ENCODE data around the gene SECTM1.

The SECTM1 gene

GRCh38 chr17:82301916-82302567 lies 31.5 kb downstream of the SECTM1 start:
- in situ Hi-C loops (cut with HindIII; ENCODE audit: low sequenced_read_pairs) = no loop called here

GRCh38 chr17:82301300-82301915 lies 32.2 kb downstream of the SECTM1 start:
- in situ Hi-C loops (cut with HindIII; ENCODE audit: low sequenced_read_pairs) = no loop called here

GRCh38 chr17:82300707-82301270 lies 32.8 kb downstream of the SECTM1 start:
- in situ Hi-C loops (cut with HindIII; ENCODE audit: low sequenced_read_pairs) = no loop called here

DNA sequence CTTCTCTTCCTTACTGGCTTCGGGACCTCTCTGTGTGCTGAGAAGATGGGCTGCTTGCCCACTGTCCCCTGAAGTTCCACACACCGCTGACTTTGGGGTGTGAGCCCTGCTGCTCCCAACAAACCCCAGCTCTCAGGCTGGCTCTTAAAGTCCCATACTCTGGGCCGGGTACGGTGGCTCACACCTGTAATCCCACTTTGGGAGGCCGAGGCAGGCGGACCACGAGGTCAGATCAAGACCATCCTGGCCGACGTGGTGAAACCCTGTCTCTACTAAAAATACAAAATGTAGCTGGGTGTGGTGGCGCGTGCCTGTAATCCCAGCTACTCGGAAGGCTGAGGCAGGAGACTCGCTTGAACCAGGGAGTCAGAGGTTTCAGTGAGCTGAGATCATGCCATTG lies 33.3 kb downstream of the SECTM1 start:
- in situ Hi-C loops (cut with HindIII; ENCODE audit: low sequenced_read_pairs) = no loop called here

DNA sequence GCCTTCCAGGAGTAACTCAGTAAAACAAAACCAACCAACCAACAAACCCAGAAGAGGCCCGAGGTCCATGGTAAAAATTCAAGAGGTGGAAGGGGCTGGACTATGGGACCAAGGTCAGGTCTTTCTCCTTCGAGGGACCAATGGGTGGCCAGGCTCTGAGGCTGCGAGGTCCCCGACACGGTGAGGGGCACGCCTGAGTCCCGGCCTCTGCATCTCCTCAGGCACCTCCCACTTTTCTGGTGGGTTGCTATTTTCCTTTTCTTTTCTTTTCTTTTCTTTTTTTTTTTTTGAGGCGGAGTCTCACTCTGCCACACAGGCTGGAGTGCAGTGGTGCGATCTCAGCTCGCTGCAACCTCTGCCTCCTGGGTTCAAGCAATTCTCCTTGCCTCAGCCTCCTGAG lies 34.1 kb downstream of the SECTM1 start:
- in situ Hi-C loops (cut with HindIII; ENCODE audit: low sequenced_read_pairs) = no loop called here

GRCh38 chr17:82298538-82299421 lies 34.8 kb downstream of the SECTM1 start:
- in situ Hi-C loops (cut with HindIII; ENCODE audit: low sequenced_read_pairs) = no loop called here

- in situ Hi-C loops (cut with HindIII; ENCODE audit: low sequenced_read_pairs) = no loop called here
Observed at GRCh38 chr17:82297714-82298537, 35.6 kb downstream of the SECTM1 start.

DNA sequence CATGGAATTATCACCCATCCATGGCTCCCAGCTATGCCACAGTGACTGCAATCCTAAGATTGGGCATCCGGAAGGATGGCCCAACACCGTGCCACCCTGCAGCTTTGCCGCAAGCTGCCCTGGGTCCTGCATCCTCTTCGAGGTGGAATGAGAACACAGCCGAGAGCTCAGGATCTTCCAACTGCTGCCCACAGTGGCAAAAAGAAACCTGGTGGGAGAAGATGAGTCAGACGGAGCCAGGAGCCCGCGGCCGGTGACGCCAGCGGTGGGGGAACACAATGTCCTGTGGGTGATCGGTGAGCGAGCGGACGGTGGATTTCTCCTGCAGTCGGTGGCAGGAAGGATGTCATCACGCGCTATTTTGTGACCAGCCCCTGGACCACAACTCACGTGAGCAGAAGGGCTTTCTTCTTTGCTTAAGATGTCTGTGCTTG lies 36.3 kb downstream of the SECTM1 start:
- in situ Hi-C loops (cut with HindIII; ENCODE audit: low sequenced_read_pairs) = no loop called here

- in situ Hi-C loops (cut with HindIII; ENCODE audit: low sequenced_read_pairs) = no loop called here
Observed at GRCh38 chr17:82296511-82297279, 36.9 kb downstream of the SECTM1 start.

DNA sequence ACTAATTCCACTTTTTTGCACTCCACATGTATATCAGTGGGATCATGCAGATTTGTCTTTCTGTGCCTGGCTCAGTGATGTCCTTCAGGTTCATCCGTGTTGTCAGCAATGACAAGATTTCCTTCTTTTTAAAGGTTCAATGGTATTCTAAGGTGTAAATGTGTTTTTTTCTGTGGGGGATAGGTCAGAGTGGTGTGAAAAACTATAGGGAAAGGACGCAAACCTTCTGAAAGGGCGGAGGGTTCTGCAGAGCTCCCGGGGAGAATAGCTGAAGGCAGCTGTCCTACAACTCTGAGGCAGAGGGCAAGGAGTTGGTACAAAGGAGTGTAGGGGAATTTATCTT lies 38.1 kb downstream of the SECTM1 start:
- in situ Hi-C loops (cut with HindIII; ENCODE audit: low sequenced_read_pairs) = no loop called here

DNA sequence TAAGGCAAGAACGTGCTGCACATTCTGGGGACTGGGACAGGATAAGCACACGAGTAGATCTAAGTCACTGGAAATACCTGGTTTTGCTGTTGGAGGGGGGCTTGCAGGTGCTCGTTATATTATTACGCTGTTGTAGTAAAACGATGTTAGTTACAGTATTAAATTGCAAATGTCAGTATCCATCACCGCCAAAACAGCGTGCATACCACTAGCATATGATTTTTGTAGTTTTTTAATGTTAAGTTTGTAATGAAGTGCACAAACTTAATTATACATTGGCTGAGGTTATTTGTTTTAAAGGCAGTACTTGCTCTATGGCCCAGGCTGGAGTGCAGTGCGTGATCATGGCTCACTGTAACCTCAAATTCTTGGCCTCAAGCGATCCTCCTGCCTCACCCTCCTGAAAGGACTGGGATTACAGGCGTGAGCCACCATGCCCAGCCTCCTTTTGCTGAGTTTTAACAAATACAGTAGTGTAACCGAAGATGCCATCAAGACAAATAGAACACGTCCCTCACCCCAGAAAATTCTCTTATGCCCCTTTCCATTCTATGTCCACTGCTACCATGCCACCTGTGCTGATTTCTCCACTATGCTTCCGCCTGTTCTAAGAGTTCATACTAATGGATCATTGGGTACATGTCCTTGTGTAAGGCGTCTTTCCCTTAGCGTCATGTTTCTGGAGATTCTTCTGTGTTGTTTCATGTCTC lies 39.3 kb downstream of the SECTM1 start:
- in situ Hi-C loops (cut with HindIII; ENCODE audit: low sequenced_read_pairs) = no loop called here

- in situ Hi-C loops (cut with HindIII; ENCODE audit: low sequenced_read_pairs) = no loop called here
Observed at GRCh38 chr17:82292251-82293154, 41.1 kb downstream of the SECTM1 start.

GRCh38 chr17:82291582-82292250 lies 41.9 kb downstream of the SECTM1 start:
- in situ Hi-C loops (cut with HindIII; ENCODE audit: low sequenced_read_pairs) = no loop called here

GRCh38 chr17:82287868-82288801 lies 45.4 kb downstream of the SECTM1 start:
- in situ Hi-C loops (cut with HindIII; ENCODE audit: low sequenced_read_pairs) = no loop called here

DNA sequence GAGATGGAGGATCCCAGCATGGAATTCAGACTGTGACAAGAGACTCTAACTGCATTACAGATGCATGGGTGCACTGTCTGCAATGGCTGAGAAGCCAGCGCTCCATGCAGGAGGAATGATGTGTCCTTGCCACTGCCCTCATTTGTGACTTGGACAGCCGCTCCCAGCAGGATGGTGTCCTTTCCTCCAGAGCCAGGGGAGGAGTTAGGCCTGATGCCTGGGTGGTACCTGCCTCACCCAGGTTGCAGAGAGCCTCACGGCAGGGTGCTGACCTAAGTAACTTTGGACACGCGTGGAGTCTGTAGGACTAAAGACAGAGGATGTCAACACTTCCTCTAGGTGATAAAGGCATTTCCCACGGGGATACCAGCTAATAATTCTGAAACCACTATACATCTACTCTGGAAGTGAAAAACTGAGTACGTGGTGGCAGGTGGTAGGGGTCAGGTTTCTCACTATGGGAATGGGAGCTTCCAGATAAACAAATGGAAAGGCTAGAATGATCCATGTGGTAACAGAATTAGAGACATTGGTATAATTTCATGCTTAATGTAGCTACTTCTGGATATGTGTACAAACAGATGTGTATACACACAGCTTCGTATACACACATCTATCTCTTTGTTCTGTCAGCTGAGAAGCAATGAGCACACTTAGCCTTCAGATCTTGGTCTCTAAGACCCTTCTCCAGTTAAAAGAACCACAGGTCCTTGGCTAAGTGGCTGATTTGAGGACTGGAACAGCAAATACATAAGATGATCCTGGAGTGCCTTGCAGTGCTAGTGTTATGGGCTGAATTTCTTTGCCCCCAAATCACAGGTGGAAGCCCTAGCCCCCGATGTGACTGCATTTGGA lies 46.3 kb downstream of the SECTM1 start:
- in situ Hi-C loops (cut with HindIII; ENCODE audit: low sequenced_read_pairs) = no loop called here

DNA sequence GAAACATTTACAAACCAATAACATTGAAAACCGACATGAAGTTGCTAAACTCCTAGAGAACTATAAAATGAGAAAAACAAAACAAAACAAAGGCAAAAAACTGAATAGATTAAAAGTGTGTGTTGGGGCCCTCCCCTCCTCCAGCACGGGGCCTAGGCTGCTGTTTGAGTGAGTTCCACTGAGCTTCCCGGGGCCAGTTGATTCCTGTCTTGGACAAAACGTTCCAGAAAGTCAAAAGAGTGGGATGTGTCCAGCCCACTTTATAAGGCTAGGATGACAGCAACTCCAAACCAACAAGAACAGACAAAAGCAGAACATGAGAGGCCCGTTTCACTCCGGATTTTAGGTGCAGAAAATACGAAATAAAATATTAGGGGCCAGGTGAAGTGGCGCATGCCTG lies 48.4 kb downstream of the SECTM1 start:
- in situ Hi-C loops (cut with HindIII; ENCODE audit: low sequenced_read_pairs) = no loop called here

Data from DLD1 (cell line).